Ishikawa (cell line): ENCODE measurements around the gene NOTCH2.

Source experiments
- FOXM1 ChIP-seq: IDR thresholded peaks from 2 replicates; pipeline ENCODE4 v1.6.1; 2012; ENCODE audit warnings: low read depth, borderline replicate concordance
- TCF12 ChIP-seq: IDR thresholded peaks from 2 replicates; pipeline ENCODE4 v1.6.1; 2012; ENCODE audit warnings: low read depth

- TF ChIP-seq TCF12 (no peak), FOXM1 (no peak)
Observed at GRCh38 chr1:119883826-119884225, 185.6 kb downstream of the NOTCH2 start.
